ENCODE measurements around the gene SHB.

SHB gene

GRCh38 chr9:37902131-37902530, 166.9 kb downstream of the SHB start:
- peak overlapping the region in 1 of 2 experiments; percentile 95 for H3K4me3 ChIP-seq (ENCODE audit: insufficient read depth in 1 of 2, low read depth in 1 of 2, low read length in 2 of 2)
- H3K23ac ChIP-seq (ENCODE audit: low read length in 2 of 2) = no peak overlapping the region
- no peak overlapping the region for H2BK5ac ChIP-seq (ENCODE audit: low read depth, low read length, poor library complexity, severe bottlenecking)
- H3K4me1 ChIP-seq (ENCODE audit: control insufficient read depth, insufficient read depth, low read depth, low read length) = peaks cover 10% of the 10 kb centered on the region
- no peak overlapping the region for H3K4ac ChIP-seq (ENCODE audit: low read depth in 1 of 2, low read length in 2 of 2)
- H2BK15ac ChIP-seq (ENCODE audit: low read depth, poor library complexity, severe bottlenecking) = no peak overlapping the region
- no peak overlapping the region for H3K27ac ChIP-seq (ENCODE audit: low read length, poor library complexity, severe bottlenecking)
- no peak overlapping the region for H2AK5ac ChIP-seq (ENCODE audit: low read length, severe bottlenecking)
- H4K8ac ChIP-seq (ENCODE audit: low read length) = no peak overlapping the region
- no peak overlapping the region for H3K4me2 ChIP-seq (ENCODE audit: low read length, poor library complexity, severe bottlenecking)
- no peaks in the 10 kb centered on the region for H3K9me3 ChIP-seq (ENCODE audit: control insufficient read depth, low read length)
- no peak overlapping the region for H2BK12ac ChIP-seq (ENCODE audit: low read length in 2 of 2)
- H3K79me1 ChIP-seq (replicated peaks; ENCODE audit: low read length, poor library complexity, severe bottlenecking) = peaks cover 15% of the 10 kb centered on the region
- H4K91ac ChIP-seq (ENCODE audit: low read length) = no peak overlapping the region
- no peak overlapping the region for H2AFZ ChIP-seq (ENCODE audit: low read depth, low read length)
- H2BK120ac ChIP-seq (ENCODE audit: low read depth, low read length) = no peak overlapping the region
- no peak for DNase-seq
- H3K18ac ChIP-seq (ENCODE audit: low read depth in 1 of 2, low read length in 2 of 2) = no peak overlapping the region
- no peaks in the 10 kb centered on the region for H3K27me3 ChIP-seq (ENCODE audit: control insufficient read depth in 1 of 2, insufficient read depth in 1 of 2, low read length in 2 of 2)
- H3K36me3 ChIP-seq (ENCODE audit: control insufficient read depth in 1 of 2, insufficient read depth in 2 of 2, low read depth in 1 of 2, low read length in 2 of 2) = peaks cover 12 to 18% of the 10 kb centered on the region in 2 experiments
- H3K9ac ChIP-seq (ENCODE audit: low read length) = peak overlapping the region; percentile 90
- H3K14ac ChIP-seq (ENCODE audit: low read length in 2 of 2) = no peak overlapping the region

DNA sequence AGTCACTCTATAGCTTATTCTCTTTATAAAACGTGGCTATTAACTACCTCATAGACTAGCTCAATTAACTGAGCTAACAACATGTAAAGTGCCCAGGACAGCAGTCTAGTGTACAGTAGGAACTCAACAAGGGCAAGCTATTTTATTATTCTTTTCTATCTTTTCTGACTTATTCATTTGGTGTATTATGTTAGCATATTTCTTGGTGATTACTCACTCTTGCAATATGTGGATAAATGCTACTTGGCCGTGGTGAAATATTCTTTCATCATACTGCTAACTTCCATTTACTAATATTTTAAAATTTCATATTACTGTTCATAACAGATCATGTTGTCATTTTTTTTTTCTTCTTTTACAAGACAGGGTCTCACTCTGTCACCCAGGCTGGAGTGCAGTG, 170.0 kb downstream of the SHB start:
- Histone ChIP-seq H2BK12ac (ENCODE audit: low read length in 2 of 2) (no peak overlapping the region), H3K36me3 (ENCODE audit: control insufficient read depth in 1 of 2, insufficient read depth in 2 of 2, low read depth in 1 of 2, low read length in 2 of 2) (peaks cover 23 to 45% of the 10 kb centered on the region in 2 experiments), H3K9me3 (ENCODE audit: control insufficient read depth, low read length) (no peaks in the 10 kb centered on the region), H2AFZ (ENCODE audit: low read depth, low read length) (no peak overlapping the region), H3K27me3 (ENCODE audit: control insufficient read depth in 1 of 2, insufficient read depth in 1 of 2, low read length in 2 of 2) (no peaks in the 10 kb centered on the region), H3K18ac (ENCODE audit: low read depth in 1 of 2, low read length in 2 of 2) (no peak overlapping the region), H3K4ac (ENCODE audit: low read depth in 1 of 2, low read length in 2 of 2) (no peak overlapping the region), H3K4me3 (ENCODE audit: insufficient read depth in 1 of 2, low read depth in 1 of 2, low read length in 2 of 2) (no peak overlapping the region), H2BK5ac (ENCODE audit: low read depth, low read length, poor library complexity, severe bottlenecking) (no peak overlapping the region), H2BK15ac (ENCODE audit: low read depth, poor library complexity, severe bottlenecking) (no peak overlapping the region), H3K14ac (ENCODE audit: low read length in 2 of 2) (no peak overlapping the region), H3K79me1 (replicated peaks; ENCODE audit: low read length, poor library complexity, severe bottlenecking) (peaks cover 16% of the 10 kb centered on the region), H3K4me2 (ENCODE audit: low read length, poor library complexity, severe bottlenecking) (no peak overlapping the region), H3K4me1 (ENCODE audit: control insufficient read depth, insufficient read depth, low read depth, low read length) (peaks cover 2% of the 10 kb centered on the region), H2BK120ac (ENCODE audit: low read depth, low read length) (no peak overlapping the region), H4K8ac (ENCODE audit: low read length) (no peak overlapping the region), H4K91ac (ENCODE audit: low read length) (no peak overlapping the region), H3K23ac (ENCODE audit: low read length in 2 of 2) (no peak overlapping the region), H3K27ac (ENCODE audit: low read length, poor library complexity, severe bottlenecking) (no peak overlapping the region), H3K9ac (ENCODE audit: low read length) (peak overlapping the region; percentile 32), H2AK5ac (ENCODE audit: low read length, severe bottlenecking) (no peak overlapping the region)
- 92% methylated on average over 1 of the region's 2 CpGs for WGBS
- DNase-seq = no peak

- no peak overlapping the region for H3K23ac ChIP-seq (ENCODE audit: low read length in 2 of 2)
- peaks cover 2% of the 10 kb centered on the region for H3K4me1 ChIP-seq (ENCODE audit: control insufficient read depth, insufficient read depth, low read depth, low read length)
- no peak overlapping the region for H2AK5ac ChIP-seq (ENCODE audit: low read length, severe bottlenecking)
- no peak overlapping the region for H3K4me3 ChIP-seq (ENCODE audit: insufficient read depth in 1 of 2, low read depth in 1 of 2, low read length in 2 of 2)
- WGBS = 12% methylated on average over 2 of the region's 2 CpGs
- no peak overlapping the region for H3K9ac ChIP-seq (ENCODE audit: low read length)
- peaks cover 28 to 59% of the 10 kb centered on the region in 2 experiments for H3K36me3 ChIP-seq (ENCODE audit: control insufficient read depth in 1 of 2, insufficient read depth in 2 of 2, low read depth in 1 of 2, low read length in 2 of 2)
- no peaks in the 10 kb centered on the region for H3K9me3 ChIP-seq (ENCODE audit: control insufficient read depth, low read length)
- H2BK120ac ChIP-seq (ENCODE audit: low read depth, low read length) = no peak overlapping the region
- H3K14ac ChIP-seq (ENCODE audit: low read length in 2 of 2) = no peak overlapping the region
- H3K4ac ChIP-seq (ENCODE audit: low read depth in 1 of 2, low read length in 2 of 2) = no peak overlapping the region
- H2AFZ ChIP-seq (ENCODE audit: low read depth, low read length) = no peak overlapping the region
- H3K27me3 ChIP-seq (ENCODE audit: control insufficient read depth in 1 of 2, insufficient read depth in 1 of 2, low read length in 2 of 2) = no peaks in the 10 kb centered on the region
- peak; percentile 47 for DNase-seq
- no peak overlapping the region for H2BK15ac ChIP-seq (ENCODE audit: low read depth, poor library complexity, severe bottlenecking)
- H4K8ac ChIP-seq (ENCODE audit: low read length) = no peak overlapping the region
- no peak overlapping the region for H3K27ac ChIP-seq (ENCODE audit: low read length, poor library complexity, severe bottlenecking)
- H3K18ac ChIP-seq (ENCODE audit: low read depth in 1 of 2, low read length in 2 of 2) = no peak overlapping the region
- H2BK5ac ChIP-seq (ENCODE audit: low read depth, low read length, poor library complexity, severe bottlenecking) = no peak overlapping the region
- H3K4me2 ChIP-seq (ENCODE audit: low read length, poor library complexity, severe bottlenecking) = no peak overlapping the region
- no peak overlapping the region for H4K91ac ChIP-seq (ENCODE audit: low read length)
- H3K79me1 ChIP-seq (replicated peaks; ENCODE audit: low read length, poor library complexity, severe bottlenecking) = peaks cover 22% of the 10 kb centered on the region
- no peak overlapping the region for H2BK12ac ChIP-seq (ENCODE audit: low read length in 2 of 2)
Measured at GRCh38 chr9:37897665-37898064, 171.4 kb downstream of the SHB start.

DNA sequence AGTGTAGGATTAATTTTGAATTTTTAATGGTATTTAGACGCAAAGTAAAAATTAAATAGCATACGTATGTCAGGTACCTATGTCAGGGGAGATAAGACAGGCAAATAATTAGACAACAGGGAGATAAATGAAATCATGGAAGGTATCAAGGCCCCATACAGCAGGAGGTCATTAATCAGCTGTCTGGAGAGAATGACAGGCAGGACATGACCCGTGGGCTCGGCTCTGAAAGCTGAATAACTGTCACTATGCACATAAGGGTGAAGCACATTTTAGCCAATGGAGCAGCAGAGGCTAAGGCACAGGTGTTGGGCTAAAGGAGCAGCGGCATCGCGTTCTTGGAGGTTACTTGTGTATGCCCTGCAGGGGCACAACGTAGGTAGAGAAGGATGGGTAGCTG, 177.0 kb downstream of the SHB start:
- H3K9me3 ChIP-seq (ENCODE audit: control insufficient read depth, low read length) = no peaks in the 10 kb centered on the region
- H3K4me3 ChIP-seq (ENCODE audit: insufficient read depth in 1 of 2, low read depth in 1 of 2, low read length in 2 of 2) = no peak overlapping the region
- H2BK15ac ChIP-seq (ENCODE audit: low read depth, poor library complexity, severe bottlenecking) = no peak overlapping the region
- no peak overlapping the region for H2AK5ac ChIP-seq (ENCODE audit: low read length, severe bottlenecking)
- no peak for DNase-seq
- H4K91ac ChIP-seq (ENCODE audit: low read length) = no peak overlapping the region
- no peak overlapping the region for H3K27ac ChIP-seq (ENCODE audit: low read length, poor library complexity, severe bottlenecking)
- WGBS = 86% methylated on average over 7 of the region's 8 CpGs
- peaks cover 27% of the 10 kb centered on the region for H3K79me1 ChIP-seq (replicated peaks; ENCODE audit: low read length, poor library complexity, severe bottlenecking)
- no peak overlapping the region for H3K14ac ChIP-seq (ENCODE audit: low read length in 2 of 2)
- H3K4me2 ChIP-seq (ENCODE audit: low read length, poor library complexity, severe bottlenecking) = no peak overlapping the region
- H3K27me3 ChIP-seq (ENCODE audit: control insufficient read depth in 1 of 2, insufficient read depth in 1 of 2, low read length in 2 of 2) = no peaks in the 10 kb centered on the region
- H3K9ac ChIP-seq (ENCODE audit: low read length) = no peak overlapping the region
- H2BK5ac ChIP-seq (ENCODE audit: low read depth, low read length, poor library complexity, severe bottlenecking) = no peak overlapping the region
- peaks cover 28 to 77% of the 10 kb centered on the region in 2 experiments for H3K36me3 ChIP-seq (ENCODE audit: control insufficient read depth in 1 of 2, insufficient read depth in 2 of 2, low read depth in 1 of 2, low read length in 2 of 2)
- no peak overlapping the region for H2BK120ac ChIP-seq (ENCODE audit: low read depth, low read length)
- no peaks in the 10 kb centered on the region for H3K4me1 ChIP-seq (ENCODE audit: control insufficient read depth, insufficient read depth, low read depth, low read length)
- peak overlapping the region; percentile 37 for H4K8ac ChIP-seq (ENCODE audit: low read length)
- H3K23ac ChIP-seq (ENCODE audit: low read length in 2 of 2) = no peak overlapping the region
- no peak overlapping the region for H2BK12ac ChIP-seq (ENCODE audit: low read length in 2 of 2)
- no peak overlapping the region for H3K4ac ChIP-seq (ENCODE audit: low read depth in 1 of 2, low read length in 2 of 2)
- H3K18ac ChIP-seq (ENCODE audit: low read depth in 1 of 2, low read length in 2 of 2) = no peak overlapping the region
- no peak overlapping the region for H2AFZ ChIP-seq (ENCODE audit: low read depth, low read length)

Data from mesenchymal stem cell (in vitro differentiated cells and primary cell).